ENCODE data around the gene RGS4.

Gene RGS4

DNA sequence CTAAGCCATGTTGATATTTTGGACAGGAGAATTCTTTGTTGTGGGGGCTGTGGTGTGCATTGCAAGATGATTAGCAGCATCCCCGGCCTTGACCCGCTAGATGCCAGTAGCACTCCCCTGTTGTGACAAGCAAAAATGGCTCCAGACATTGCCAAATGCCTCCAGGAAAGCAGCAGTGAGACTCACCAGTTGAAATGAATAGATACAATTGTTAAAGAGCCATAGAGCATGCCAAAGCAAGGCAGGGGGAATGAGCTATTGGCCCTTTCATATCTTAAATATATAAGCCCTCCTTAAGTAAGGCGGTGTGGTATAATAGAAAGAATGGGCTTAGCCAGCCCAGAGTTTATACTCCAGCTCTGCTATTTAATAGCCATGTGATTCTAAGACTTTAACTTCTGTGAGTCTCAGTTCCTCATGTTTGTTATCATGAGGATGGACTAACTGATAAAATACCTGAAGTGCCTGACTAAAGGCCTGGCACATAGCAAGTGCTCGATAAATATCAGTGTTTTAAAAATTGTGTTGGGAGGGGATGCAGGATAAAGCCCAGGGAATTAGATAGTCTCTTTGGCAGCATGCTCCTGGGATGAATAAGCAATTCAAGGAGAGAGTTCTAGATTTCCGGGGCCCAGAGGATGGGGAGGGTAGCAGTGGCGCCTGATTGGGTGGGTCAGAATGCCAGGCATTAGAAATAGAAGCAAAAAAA is 21.1 kb upstream of the RGS4 start:
- H3K4me2 ChIP-seq = no peak overlapping the region
- H3K36me3 ChIP-seq = no peaks in the 10 kb centered on the region
- no peak overlapping the region for H3K9ac ChIP-seq
- no peaks in the 10 kb centered on the region for H3K9me3 ChIP-seq (replicated peaks in 1 of 11)
- no peak overlapping the region for H3K4me3 ChIP-seq
- no peaks in the 10 kb centered on the region for H3K27me3 ChIP-seq
- no peaks in the 10 kb centered on the region for H3K4me1 ChIP-seq
- H3K27ac ChIP-seq = no peak overlapping the region
- no peak for TF ChIP-seq Cebpa-rat (IDR thresholded peaks at IDR 0.05)
- no peaks in the 10 kb centered on the region for H4K20me1 ChIP-seq

DNA sequence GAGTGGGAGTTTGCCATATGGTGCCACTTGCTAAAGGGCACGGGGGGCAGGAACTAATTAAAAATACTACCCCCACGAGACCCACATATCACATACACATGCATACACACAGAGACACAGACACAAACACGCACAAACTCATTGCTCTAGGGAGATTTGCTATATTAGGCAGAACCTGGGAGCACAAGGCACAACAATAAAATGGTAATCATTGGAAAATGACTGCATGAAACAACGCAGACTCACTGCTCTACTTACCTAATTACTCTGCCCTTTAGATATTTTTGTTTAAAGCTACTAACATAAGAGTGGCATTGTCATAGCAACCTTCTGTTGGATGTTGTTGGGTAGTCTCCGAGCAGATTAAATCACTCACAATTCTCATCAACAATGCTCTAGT is 20.3 kb upstream of the RGS4 start:
- no peak for TF ChIP-seq Cebpa-rat (IDR thresholded peaks at IDR 0.05)
- H3K27ac ChIP-seq = no peak overlapping the region
- no peak overlapping the region for H3K4me3 ChIP-seq
- H3K4me1 ChIP-seq = no peaks in the 10 kb centered on the region
- no peaks in the 10 kb centered on the region for H4K20me1 ChIP-seq
- no peak overlapping the region for H3K4me2 ChIP-seq
- H3K9ac ChIP-seq = no peak overlapping the region
- H3K27me3 ChIP-seq = no peaks in the 10 kb centered on the region
- no peaks in the 10 kb centered on the region for H3K36me3 ChIP-seq
- no peaks in the 10 kb centered on the region for H3K9me3 ChIP-seq (replicated peaks in 1 of 11)

DNA sequence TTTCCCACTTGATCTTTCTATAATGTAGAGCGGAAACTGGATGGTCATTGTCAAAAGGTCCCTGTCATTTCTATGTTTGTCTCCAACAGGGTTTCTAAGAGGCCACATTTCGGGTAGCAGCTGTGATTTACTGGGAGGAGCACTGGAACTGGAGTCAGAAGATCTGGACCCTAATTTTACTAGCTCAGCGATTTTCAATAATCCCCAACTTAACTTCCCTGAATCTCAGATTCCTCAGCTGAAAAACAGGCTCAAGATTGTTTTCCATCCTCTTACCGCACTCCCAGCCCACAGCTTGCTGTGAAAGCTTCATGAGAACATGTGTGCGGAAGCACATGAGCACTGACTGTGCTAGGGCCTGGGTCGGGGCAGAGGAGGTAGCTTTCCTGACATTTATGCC is 19.9 kb upstream of the RGS4 start:
- no peak overlapping the region for H3K4me3 ChIP-seq
- H3K4me2 ChIP-seq = no peak overlapping the region
- no peaks in the 10 kb centered on the region for H3K4me1 ChIP-seq
- no peaks in the 10 kb centered on the region for H4K20me1 ChIP-seq
- H3K9me3 ChIP-seq (replicated peaks in 1 of 11) = no peaks in the 10 kb centered on the region
- H3K27ac ChIP-seq = no peak overlapping the region
- H3K27me3 ChIP-seq = no peaks in the 10 kb centered on the region
- H3K36me3 ChIP-seq = no peaks in the 10 kb centered on the region
- no peak overlapping the region for H3K9ac ChIP-seq
- TF ChIP-seq Cebpa-rat (IDR thresholded peaks at IDR 0.05) = no peak

DNA sequence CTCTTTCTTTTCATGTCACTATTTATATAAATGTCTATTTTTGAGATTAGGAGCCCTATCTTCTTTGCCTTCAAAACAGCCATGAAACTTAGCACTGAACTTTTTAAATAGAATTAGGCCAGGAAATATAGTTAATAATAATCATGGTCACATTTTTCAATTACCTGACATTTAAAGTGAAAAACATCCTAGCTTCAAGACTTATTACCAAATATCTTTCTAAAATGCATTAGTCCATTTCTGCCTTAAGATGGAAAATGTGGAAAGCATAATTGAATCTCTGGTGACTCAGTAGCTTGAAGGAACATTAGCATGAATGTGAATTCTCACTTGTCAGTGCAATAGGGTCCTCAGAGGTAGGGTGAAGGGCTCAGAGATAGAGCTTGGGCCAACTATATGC is 18.7 kb upstream of the RGS4 start:
- H3K36me3 ChIP-seq = no peaks in the 10 kb centered on the region
- no peak for TF ChIP-seq Cebpa-rat (IDR thresholded peaks at IDR 0.05)
- H4K20me1 ChIP-seq = no peaks in the 10 kb centered on the region
- H3K4me3 ChIP-seq = no peak overlapping the region
- peaks cover 0 to 9% (median 0%) of the 10 kb centered on the region in 10 experiments; a peak in 6 of 20 replicates for H3K4me1 ChIP-seq
- no peaks in the 10 kb centered on the region for H3K27me3 ChIP-seq
- H3K9ac ChIP-seq = no peak overlapping the region
- no peaks in the 10 kb centered on the region for H3K9me3 ChIP-seq (replicated peaks in 1 of 11)
- H3K4me2 ChIP-seq = no peak overlapping the region
- no peak overlapping the region for H3K27ac ChIP-seq

DNA sequence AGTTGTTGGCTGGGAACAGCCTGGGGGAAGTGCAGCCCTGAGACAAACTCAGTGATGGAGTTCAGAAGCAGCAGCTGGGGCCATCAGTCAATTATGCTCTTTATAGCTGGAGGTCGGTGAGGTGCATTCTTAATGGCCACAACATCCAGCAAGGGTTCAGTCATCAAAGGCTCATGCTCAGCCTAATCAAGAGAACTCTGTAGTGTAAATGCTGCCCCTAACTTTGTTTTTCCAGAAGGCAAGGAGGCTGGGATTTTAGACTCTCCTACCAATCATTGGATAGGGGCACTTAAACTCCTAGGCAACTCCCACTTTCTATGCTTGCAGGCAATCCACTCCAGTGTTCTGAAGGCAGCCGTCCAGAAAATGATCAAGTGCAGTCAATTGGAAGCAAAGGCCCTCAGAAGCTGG is 15.0 kb upstream of the RGS4 start:
- Histone ChIP-seq H3K4me2 (no peak overlapping the region), H3K36me3 (no peaks in the 10 kb centered on the region), H3K27me3 (no peaks in the 10 kb centered on the region), H3K4me3 (no peak overlapping the region), H3K9me3 (replicated peaks in 1 of 11) (no peaks in the 10 kb centered on the region), H4K20me1 (no peaks in the 10 kb centered on the region), H3K27ac (no peak overlapping the region), H3K9ac (no peak overlapping the region), H3K4me1 (peaks cover 0 to 34% (median 0%) of the 10 kb centered on the region in 10 experiments; a peak in 7 of 20 replicates)
- no peak for TF ChIP-seq Cebpa-rat (IDR thresholded peaks at IDR 0.05)

DNA sequence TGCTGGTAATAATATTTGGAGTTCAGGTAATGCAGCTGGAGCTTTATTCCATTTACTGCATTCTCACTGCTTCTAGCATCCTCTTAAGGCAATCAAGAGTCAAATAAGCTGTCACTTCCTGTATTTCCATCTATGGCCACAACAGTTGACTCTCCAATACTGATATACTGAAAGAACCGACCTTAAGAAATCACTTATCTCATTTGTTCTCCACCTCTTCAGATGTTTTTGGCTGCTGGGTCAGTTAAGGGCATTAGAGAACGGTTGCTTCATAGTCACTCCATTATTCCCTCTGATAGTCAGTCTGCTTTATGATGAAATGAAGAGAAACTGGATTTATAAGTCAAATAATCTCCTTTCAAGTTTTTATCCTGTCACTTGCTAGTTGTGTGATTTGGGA is 14.2 kb upstream of the RGS4 start:
- Histone ChIP-seq H3K27me3 (no peaks in the 10 kb centered on the region), H3K4me1 (peaks cover 0 to 34% (median 0%) of the 10 kb centered on the region in 10 experiments; a peak in 7 of 20 replicates), H3K9me3 (replicated peaks in 1 of 11) (no peaks in the 10 kb centered on the region), H3K27ac (no peak overlapping the region), H3K4me3 (no peak overlapping the region), H4K20me1 (no peaks in the 10 kb centered on the region), H3K9ac (no peak overlapping the region), H3K36me3 (no peaks in the 10 kb centered on the region), H3K4me2 (peak overlapping the region in 3 of 11 experiments; percentile 11 to 75 (median 59); a peak in 2 of 22 replicates)
- no peak for TF ChIP-seq Cebpa-rat (IDR thresholded peaks at IDR 0.05)

DNA sequence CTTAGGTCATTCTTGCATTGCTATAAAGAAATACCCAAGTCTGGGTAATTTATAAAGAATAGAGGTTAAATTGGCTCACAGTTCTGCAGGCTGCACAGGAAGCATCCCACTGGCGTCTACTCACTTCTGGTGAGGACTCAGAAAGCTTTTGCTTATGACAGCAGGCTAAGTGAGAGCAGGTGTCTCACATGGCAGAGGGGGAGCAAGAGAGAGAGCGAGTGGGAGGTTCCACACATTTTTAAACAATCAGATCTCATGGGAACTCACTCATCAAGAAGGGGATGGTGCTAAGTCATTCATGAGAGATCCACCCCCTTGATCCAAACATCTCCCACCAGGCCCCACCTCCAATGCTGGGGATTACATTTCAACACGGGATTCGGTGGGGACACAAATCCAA is 13.6 kb upstream of the RGS4 start:
- H3K9me3 ChIP-seq (replicated peaks in 1 of 11) = no peaks in the 10 kb centered on the region
- H3K4me1 ChIP-seq = peaks cover 0 to 34% (median 0%) of the 10 kb centered on the region in 10 experiments; a peak in 7 of 20 replicates
- no peak for TF ChIP-seq Cebpa-rat (IDR thresholded peaks at IDR 0.05)
- H3K27ac ChIP-seq = no peak overlapping the region
- no peaks in the 10 kb centered on the region for H3K27me3 ChIP-seq
- no peak overlapping the region for H3K9ac ChIP-seq
- H3K4me3 ChIP-seq = no peak overlapping the region
- peak overlapping the region in 3 of 11 experiments; percentile 59 to 75 (median 67); a peak in 6 of 22 replicates for H3K4me2 ChIP-seq
- H4K20me1 ChIP-seq = no peaks in the 10 kb centered on the region
- H3K36me3 ChIP-seq = no peaks in the 10 kb centered on the region

DNA sequence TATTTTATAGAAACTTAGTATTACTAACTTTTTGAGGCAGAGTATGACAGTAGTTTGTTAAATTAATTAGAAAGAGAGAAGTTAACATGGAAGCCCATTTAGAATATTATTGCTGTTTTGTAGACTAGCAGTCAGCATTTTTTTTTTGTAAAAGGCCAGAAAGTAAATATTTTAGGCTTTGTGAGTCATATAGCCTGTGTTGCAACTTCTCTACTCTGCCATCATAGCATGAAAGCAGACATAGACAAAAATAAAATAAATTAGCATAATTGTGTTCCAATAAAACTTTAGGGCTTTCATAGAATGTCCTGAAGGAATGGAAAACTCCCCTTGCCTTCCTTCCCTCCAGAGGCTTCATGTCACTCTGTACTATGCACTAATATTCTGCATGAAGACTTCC is 12.3 kb upstream of the RGS4 start:
- no peaks in the 10 kb centered on the region for H3K9me3 ChIP-seq (replicated peaks in 1 of 11)
- TF ChIP-seq Cebpa-rat (IDR thresholded peaks at IDR 0.05) = no peak
- H3K27ac ChIP-seq = peak overlapping the region in 2 of 11 experiments; percentile 53 to 73; a peak in 5 of 22 replicates
- H3K4me2 ChIP-seq = peak overlapping the region in 4 of 11 experiments; percentile 26 to 75 (median 63); a peak in 8 of 22 replicates
- H4K20me1 ChIP-seq = no peaks in the 10 kb centered on the region
- peaks cover 0 to 34% (median 0%) of the 10 kb centered on the region in 10 experiments; a peak in 7 of 20 replicates for H3K4me1 ChIP-seq
- H3K36me3 ChIP-seq = no peaks in the 10 kb centered on the region
- no peak overlapping the region for H3K4me3 ChIP-seq
- peak overlapping the region in 1 of 11 experiments; percentile 33; a peak in 1 of 22 replicates for H3K9ac ChIP-seq
- no peaks in the 10 kb centered on the region for H3K27me3 ChIP-seq

DNA sequence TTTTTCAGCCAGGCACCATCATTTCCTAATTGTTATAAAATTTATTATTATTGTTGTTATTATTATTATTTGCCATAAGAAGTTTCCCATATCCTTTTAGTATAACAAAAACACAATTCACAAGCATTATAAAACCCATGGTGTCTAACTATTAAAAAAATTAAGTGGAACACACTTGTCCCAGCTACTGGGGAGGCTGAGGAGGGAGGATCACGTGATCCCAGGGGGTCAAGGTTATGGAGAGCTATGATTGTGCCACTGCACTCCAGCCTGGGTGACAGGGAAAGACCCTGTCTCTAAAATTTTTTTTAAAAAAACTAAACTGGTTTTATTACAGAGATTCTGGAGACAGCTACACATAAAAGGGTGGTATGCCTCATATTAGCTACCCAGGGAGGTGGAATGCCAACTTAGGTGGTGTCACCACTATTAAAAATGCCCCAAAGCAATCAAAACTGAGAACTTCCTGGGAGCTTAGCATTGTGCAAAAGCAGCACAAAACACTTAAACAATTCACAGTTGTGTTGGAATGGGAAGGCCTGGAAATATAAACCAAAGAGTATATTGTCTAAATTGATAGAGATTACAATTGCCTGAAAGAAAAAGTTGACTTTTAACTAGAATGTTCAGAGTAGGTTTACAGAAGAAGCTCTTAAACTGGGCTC is 8.7 kb upstream of the RGS4 start:
- H3K27me3 ChIP-seq = no peaks in the 10 kb centered on the region
- no peak for TF ChIP-seq Cebpa-rat (IDR thresholded peaks at IDR 0.05)
- H3K36me3 ChIP-seq = no peaks in the 10 kb centered on the region
- H3K4me2 ChIP-seq = no peak overlapping the region
- H3K9me3 ChIP-seq (replicated peaks in 1 of 11) = no peaks in the 10 kb centered on the region
- no peak overlapping the region for H3K9ac ChIP-seq
- H4K20me1 ChIP-seq = no peaks in the 10 kb centered on the region
- H3K27ac ChIP-seq = no peak overlapping the region
- peaks cover 0 to 25% (median 0%) of the 10 kb centered on the region in 10 experiments; a peak in 7 of 20 replicates for H3K4me1 ChIP-seq
- no peak overlapping the region for H3K4me3 ChIP-seq

All from BLaER1 treated with 17β-estradiol and CSF1 and Interleukin-3, amounts not matched to agents 10 nM and 100 nM (cell line).